H1 (cell line): ENCODE results near the gene GNB1. TPM values are rescaled to one million over a fixed set of nuclear protein-coding genes. Genes with fewer than 3 reads are reported as not detected.

Source experiments
- polyA plus RNA-seq, 7 experiments: library from polyadenylated mRNA; depleted of rRNA in 3 of 7; stranded (reverse) in 5 of 7; unstranded in 2 of 7; fragments of >200 nt in 5 of 7; fragments of 200-250 nt in 2 of 7; gene quantifications; 1 replicate in 5 of 7; 2 replicates in 1 of 7; 4 replicates in 1 of 7; pipeline versions ENCODE4 v1.2.1 to v1.2.3, GENCODE V29; 2011 to 2013; ENCODE audit warnings: missing spikeins in 2 of 7, mixed read lengths in 2 of 7
- total RNA-seq: library from RNA; stranded (reverse); fragmentation: NEBNext Ultra II Directional; extraction: Animal tissue kit (Norgen Biotek cat#: 25700); gene quantifications from 2 replicates; pipeline ENCODE4 v1.2.1, GENCODE V29; 2021
- TF ChIP-seq, protein P1 (sequence below): fragments of 300-600 bp; sonication (generic); IDR thresholded peaks from 2 replicates; pipeline ENCODE4 v1.7.1; 2012; ENCODE audit warnings: low read length, moderate library complexity, mild to moderate bottlenecking, inconsistent platforms; ENCODE audit not compliant: insufficient replicate concordance

GNB1 gene
- total and polyA plus RNA-seq, 2 of the 8 experiments (the other 6 are each of a cell fraction or from before 2014, with no cell fraction given): 343 to 382 TPM

DNA sequence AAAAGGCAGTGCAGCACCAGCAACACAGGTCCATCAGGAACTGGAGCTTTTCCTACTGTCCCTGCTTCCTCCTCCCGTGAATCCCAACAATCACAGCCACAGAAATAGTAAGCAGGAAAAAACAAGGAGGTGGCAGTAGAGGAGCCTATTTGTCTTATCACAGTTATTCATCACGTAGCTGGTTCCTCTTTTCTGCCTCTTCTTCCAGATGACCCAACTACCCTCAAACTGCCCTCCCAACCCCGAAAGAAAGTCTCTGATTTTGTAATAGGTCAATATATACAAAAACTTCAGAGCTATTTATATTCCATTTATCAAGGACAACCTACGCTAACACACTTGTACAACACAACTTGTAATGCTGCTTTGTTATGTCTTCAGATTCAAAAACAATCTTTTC is 21.4 kb downstream of the GNB1 start (continued):
- TF ChIP-seq, protein P1, sequence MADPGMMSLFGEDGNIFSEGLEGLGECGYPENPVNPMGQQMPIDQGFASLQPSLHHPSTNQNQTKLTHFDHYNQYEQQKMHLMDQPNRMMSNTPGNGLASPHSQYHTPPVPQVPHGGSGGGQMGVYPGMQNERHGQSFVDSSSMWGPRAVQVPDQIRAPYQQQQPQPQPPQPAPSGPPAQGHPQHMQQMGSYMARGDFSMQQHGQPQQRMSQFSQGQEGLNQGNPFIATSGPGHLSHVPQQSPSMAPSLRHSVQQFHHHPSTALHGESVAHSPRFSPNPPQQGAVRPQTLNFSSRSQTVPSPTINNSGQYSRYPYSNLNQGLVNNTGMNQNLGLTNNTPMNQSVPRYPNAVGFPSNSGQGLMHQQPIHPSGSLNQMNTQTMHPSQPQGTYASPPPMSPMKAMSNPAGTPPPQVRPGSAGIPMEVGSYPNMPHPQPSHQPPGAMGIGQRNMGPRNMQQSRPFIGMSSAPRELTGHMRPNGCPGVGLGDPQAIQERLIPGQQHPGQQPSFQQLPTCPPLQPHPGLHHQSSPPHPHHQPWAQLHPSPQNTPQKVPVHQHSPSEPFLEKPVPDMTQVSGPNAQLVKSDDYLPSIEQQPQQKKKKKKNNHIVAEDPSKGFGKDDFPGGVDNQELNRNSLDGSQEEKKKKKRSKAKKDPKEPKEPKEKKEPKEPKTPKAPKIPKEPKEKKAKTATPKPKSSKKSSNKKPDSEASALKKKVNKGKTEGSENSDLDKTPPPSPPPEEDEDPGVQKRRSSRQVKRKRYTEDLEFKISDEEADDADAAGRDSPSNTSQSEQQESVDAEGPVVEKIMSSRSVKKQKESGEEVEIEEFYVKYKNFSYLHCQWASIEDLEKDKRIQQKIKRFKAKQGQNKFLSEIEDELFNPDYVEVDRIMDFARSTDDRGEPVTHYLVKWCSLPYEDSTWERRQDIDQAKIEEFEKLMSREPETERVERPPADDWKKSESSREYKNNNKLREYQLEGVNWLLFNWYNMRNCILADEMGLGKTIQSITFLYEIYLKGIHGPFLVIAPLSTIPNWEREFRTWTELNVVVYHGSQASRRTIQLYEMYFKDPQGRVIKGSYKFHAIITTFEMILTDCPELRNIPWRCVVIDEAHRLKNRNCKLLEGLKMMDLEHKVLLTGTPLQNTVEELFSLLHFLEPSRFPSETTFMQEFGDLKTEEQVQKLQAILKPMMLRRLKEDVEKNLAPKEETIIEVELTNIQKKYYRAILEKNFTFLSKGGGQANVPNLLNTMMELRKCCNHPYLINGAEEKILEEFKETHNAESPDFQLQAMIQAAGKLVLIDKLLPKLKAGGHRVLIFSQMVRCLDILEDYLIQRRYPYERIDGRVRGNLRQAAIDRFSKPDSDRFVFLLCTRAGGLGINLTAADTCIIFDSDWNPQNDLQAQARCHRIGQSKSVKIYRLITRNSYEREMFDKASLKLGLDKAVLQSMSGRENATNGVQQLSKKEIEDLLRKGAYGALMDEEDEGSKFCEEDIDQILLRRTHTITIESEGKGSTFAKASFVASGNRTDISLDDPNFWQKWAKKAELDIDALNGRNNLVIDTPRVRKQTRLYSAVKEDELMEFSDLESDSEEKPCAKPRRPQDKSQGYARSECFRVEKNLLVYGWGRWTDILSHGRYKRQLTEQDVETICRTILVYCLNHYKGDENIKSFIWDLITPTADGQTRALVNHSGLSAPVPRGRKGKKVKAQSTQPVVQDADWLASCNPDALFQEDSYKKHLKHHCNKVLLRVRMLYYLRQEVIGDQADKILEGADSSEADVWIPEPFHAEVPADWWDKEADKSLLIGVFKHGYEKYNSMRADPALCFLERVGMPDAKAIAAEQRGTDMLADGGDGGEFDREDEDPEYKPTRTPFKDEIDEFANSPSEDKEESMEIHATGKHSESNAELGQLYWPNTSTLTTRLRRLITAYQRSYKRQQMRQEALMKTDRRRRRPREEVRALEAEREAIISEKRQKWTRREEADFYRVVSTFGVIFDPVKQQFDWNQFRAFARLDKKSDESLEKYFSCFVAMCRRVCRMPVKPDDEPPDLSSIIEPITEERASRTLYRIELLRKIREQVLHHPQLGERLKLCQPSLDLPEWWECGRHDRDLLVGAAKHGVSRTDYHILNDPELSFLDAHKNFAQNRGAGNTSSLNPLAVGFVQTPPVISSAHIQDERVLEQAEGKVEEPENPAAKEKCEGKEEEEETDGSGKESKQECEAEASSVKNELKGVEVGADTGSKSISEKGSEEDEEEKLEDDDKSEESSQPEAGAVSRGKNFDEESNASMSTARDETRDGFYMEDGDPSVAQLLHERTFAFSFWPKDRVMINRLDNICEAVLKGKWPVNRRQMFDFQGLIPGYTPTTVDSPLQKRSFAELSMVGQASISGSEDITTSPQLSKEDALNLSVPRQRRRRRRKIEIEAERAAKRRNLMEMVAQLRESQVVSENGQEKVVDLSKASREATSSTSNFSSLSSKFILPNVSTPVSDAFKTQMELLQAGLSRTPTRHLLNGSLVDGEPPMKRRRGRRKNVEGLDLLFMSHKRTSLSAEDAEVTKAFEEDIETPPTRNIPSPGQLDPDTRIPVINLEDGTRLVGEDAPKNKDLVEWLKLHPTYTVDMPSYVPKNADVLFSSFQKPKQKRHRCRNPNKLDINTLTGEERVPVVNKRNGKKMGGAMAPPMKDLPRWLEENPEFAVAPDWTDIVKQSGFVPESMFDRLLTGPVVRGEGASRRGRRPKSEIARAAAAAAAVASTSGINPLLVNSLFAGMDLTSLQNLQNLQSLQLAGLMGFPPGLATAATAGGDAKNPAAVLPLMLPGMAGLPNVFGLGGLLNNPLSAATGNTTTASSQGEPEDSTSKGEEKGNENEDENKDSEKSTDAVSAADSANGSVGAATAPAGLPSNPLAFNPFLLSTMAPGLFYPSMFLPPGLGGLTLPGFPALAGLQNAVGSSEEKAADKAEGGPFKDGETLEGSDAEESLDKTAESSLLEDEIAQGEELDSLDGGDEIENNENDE: no peak
- TF ChIP-seq, all 59 proteins: peak for 0
